HepG2 (cell line): ENCODE data around the gene SPECC1L.

Experiments used
- BHLHE40 ChIP-seq: IDR thresholded peaks from 2 replicates; pipeline ENCODE4 v1.6.1; 2011; ENCODE audit warnings: low read length, improper control_type of control experiment
- CTCF ChIP-seq: sonication (generic); formaldehyde crosslinking; IDR thresholded peaks from 2 replicates; pipeline ENCODE4 v1.5.0; 2020; ENCODE audit warnings: mild to moderate bottlenecking, missing genetic modification reagents, moderate library complexity
- EZH2 ChIP-seq: conservative IDR thresholded peaks from 2 replicates; pipeline ENCODE4 v1.6.1; 2012; ENCODE audit warnings: mild to moderate bottlenecking, low read depth, low read length, moderate library complexity
- FOXO4 ChIP-seq: sonication (generic); formaldehyde crosslinking; conservative IDR thresholded peaks from 2 replicates; pipeline ENCODE4 v1.8.1; 2023; ENCODE audit warnings: missing genetic modification reagents
- KLF13 ChIP-seq: sonication (generic); formaldehyde crosslinking; IDR thresholded peaks from 2 replicates; pipeline ENCODE4 v1.4.0; 2020; ENCODE audit warnings: mild to moderate bottlenecking, missing genetic modification reagents
- MAFK ChIP-seq, 2 experiments: IDR thresholded peaks in 1 of 2; conservative IDR thresholded peaks in 1 of 2; 2 replicates each; pipeline ENCODE4 v1.6.1; 2011; ENCODE audit warnings: improper control_type of control experiment in 2 of 2, low read length in 2 of 2
- MED8 ChIP-seq: sonication (generic); formaldehyde crosslinking; IDR thresholded peaks from 2 replicates; pipeline ENCODE4 v1.8.1; 2023; ENCODE audit warnings: mild to moderate bottlenecking, missing genetic modification reagents; ENCODE audit not compliant: insufficient replicate concordance
- MIER2 ChIP-seq: IDR thresholded peaks from 2 replicates; pipeline ENCODE4 v1.6.1; 2016; ENCODE audit warnings: missing biosample characterization, missing genetic modification reagents
- MLX ChIP-seq: IDR thresholded peaks from 2 replicates; pipeline ENCODE4 v1.6.1; 2016
- REST ChIP-seq, 2 experiments: IDR thresholded peaks; 2 replicates each; pipeline ENCODE4 v1.6.1; 2011 to 2012; ENCODE audit warnings: low read length in 2 of 2, borderline replicate concordance in 1 of 2, low read depth in 1 of 2, mild to moderate bottlenecking in 1 of 2, moderate library complexity in 1 of 2
- TAF1 ChIP-seq: sonication (generic); formaldehyde crosslinking; IDR thresholded peaks from 2 replicates; pipeline ENCODE4 v1.4.0; 2020; ENCODE audit warnings: missing genetic modification reagents
- YY1 ChIP-seq: IDR thresholded peaks from 2 replicates; pipeline ENCODE4 v1.6.1; 2011; ENCODE audit warnings: low read length, low read depth, moderate library complexity, mild to moderate bottlenecking; ENCODE audit not compliant: insufficient read depth, insufficient replicate concordance
- ZFP36L2 ChIP-seq: sonication (generic); formaldehyde crosslinking; IDR thresholded peaks from 2 replicates; pipeline ENCODE4 v1.4.0; 2020; ENCODE audit warnings: missing genetic modification reagents
- ZNF773 ChIP-seq: sonication (generic); formaldehyde crosslinking; IDR thresholded peaks from 2 replicates; pipeline ENCODE4 v1.4.0; 2020; ENCODE audit warnings: missing genetic modification reagents, borderline replicate concordance

- no peak for TF ChIP-seq FOXO4 (CRISPR knock-in tag)
- no peak for TF ChIP-seq YY1
- TF ChIP-seq REST (IDR thresholded peaks at IDR 0.05; ENCODE audit: borderline replicate concordance in 1 of 2, low read depth in 1 of 2, low read length in 2 of 2) = no peak
- no peak for TF ChIP-seq MLX (CRISPR knock-in tag)
- TF ChIP-seq MIER2 = no peak
- no peak for TF ChIP-seq ZFP36L2 (CRISPR knock-in tag)
- no peak for TF ChIP-seq TAF1 (CRISPR knock-in tag)
- TF ChIP-seq MED8 = no peak
- TF ChIP-seq BHLHE40 = no peak
- TF ChIP-seq KLF13 (CRISPR knock-in tag) = no peak
- TF ChIP-seq MAFK (conservative IDR thresholded peaks at IDR 0.05 in 1 of 2, IDR thresholded peaks at IDR 0.05 in 1 of 2; ENCODE audit: low read length in 2 of 2) = no peak
- TF ChIP-seq EZH2 = no peak
- TF ChIP-seq CTCF (CRISPR knock-in tag) = no peak
- TF ChIP-seq ZNF773 (CRISPR knock-in tag) = no peak
Observed at GRCh38 chr22:24331468-24332440, 61.1 kb downstream of the SPECC1L start.
